ENCODE results near the gene PCNA. TPM values are rescaled to one million over a fixed set of nuclear protein-coding genes. Genes with fewer than 3 reads are reported as not detected.
"Not testable (repeated sequence)": the region's sequence is repeated elsewhere in the genome, so short reads cannot be mapped to it uniquely, and the experiment has no call there.

The PCNA gene
- total RNA-seq, 1 experiment from 2014 or later, result 803 TPM

DNA sequence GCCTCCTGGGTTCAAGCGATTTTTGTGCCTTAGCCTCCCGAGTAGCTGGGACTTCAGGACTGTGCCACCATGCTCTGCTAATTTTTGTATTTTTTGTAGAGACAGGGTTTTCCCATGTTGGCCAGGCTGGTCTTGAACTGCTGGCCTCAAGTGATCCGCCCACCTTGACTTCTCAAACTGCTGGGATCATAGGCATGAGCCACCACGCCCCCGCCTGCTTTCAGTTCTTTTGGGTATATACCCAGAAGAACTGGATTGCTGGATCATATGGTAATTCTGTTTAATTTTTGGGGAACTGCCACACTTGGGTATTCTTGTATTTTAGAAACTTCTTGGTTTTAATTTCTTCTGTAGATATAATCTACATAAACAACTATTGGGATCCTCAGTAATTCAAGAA is 24.1 kb upstream of the PCNA start:
- DNase-seq (ENCODE audit: low read depth), result no peak

- no peak for DNase-seq (ENCODE audit: low read depth)
Observed at GRCh38 chr20:5141615-5142014, 21.9 kb upstream of the PCNA start.

DNA sequence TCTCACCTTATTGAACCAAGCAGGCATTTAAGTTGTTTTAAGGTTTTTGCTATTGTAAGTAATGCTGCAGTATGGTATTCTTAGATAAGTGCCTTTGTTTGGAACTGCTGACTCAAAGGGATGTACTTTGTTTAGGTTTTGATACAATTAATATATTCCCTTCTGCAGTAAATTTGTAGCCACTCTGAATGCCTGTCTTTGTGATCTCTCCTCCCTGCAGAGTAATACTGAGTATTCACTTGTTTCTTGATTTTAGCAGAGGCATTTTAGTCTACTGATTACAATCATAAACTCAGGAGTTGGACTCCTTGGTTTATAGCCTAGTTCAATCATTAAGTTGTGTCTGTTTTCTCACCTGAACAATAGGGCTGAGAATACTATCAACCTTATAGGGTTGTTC is 20.4 kb upstream of the PCNA start:
- no peak for DNase-seq (ENCODE audit: low read depth)

DNA sequence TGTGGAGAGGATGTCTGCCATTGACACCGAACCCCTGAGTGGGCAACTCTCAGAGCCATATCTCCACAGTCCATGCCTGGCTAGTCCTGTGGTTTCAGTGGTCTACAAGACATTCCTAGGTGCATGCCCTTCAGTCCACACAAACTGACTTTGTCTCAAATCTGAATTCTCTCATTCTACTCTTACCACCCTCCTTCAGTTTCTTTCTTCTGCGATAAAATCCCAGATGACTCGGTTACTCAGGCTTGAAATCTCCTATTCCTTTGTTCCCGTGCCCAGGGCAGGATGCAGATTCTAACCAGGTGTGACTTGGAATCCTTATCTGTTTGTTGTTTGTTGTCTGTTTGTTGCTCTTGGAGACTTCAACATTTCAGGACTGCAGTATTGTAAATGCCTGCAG is 16.3 kb upstream of the PCNA start:
- DNase-seq (ENCODE audit: low read depth), result peak; percentile 24

GRCh38 chr20:5135363-5136012 is 15.7 kb upstream of the PCNA start:
- DNase-seq (ENCODE audit: low read depth), result peak; percentile 30

DNA sequence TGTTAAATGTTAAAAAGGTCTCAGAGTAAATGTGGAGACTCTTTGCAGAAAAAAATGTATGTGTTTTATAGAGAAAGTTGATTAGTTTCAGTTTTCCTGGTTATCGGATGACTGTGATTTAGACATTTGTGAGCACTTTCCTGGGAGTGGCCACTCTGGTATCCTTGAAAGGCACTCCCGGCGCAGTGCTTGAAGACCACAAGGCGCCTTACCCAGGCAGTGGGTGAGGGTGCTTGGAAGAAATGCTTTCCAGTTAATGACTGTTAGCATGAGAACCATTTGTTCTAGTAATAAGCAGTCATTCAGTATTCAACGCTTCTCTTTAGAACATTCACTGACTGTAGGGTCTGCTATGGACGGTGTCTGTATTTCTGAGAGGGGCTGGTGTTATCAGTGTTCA is 14.2 kb upstream of the PCNA start:
- DNase-seq (ENCODE audit: low read depth), result no peak

DNA sequence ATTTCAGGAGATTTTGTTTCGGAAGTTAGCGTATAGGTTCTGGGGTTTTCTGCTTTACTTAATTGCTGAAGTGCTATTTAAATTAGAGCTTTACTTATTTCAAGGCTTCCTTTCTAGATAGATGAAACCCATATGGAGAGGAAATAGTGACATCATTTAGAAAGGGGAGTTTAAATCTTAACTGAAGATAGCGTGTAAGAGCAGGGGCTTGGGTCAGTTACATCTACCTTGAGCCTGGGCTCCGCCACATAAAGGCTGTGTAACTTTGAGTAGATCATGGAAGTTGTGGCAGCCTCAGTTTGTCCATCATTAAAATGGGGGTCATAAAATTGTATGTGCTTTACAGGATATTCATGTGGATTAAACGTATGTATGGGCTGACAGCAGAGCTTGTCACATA is 11.7 kb upstream of the PCNA start:
- no peak for DNase-seq (ENCODE audit: low read depth)

DNA sequence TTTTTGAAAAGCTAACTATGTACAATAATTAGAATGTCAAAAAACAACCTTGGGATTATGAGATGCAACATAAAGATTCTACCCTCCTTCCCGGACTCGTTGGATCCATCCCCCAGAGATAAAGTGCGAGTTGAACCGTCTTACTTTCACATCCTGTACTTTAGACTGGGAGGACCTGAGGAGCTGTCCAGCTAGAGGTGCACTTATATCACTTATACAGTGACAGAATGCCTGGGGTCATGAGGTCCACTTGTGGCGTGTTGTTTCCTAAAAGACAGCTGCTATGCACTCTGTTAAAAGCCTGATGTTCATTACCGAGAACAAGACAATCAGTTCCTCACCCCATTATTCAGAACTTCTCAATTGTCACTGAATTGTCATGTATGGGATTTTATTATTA is 9.1 kb upstream of the PCNA start:
- no peak for DNase-seq (ENCODE audit: low read depth)

- no peak for DNase-seq (ENCODE audit: low read depth)
Observed at GRCh38 chr20:5127859-5128424, 8.2 kb upstream of the PCNA start.

GRCh38 chr20:5127204-5127858 is 7.6 kb upstream of the PCNA start:
- DNase-seq (ENCODE audit: low read depth), result peak; percentile 69

DNA sequence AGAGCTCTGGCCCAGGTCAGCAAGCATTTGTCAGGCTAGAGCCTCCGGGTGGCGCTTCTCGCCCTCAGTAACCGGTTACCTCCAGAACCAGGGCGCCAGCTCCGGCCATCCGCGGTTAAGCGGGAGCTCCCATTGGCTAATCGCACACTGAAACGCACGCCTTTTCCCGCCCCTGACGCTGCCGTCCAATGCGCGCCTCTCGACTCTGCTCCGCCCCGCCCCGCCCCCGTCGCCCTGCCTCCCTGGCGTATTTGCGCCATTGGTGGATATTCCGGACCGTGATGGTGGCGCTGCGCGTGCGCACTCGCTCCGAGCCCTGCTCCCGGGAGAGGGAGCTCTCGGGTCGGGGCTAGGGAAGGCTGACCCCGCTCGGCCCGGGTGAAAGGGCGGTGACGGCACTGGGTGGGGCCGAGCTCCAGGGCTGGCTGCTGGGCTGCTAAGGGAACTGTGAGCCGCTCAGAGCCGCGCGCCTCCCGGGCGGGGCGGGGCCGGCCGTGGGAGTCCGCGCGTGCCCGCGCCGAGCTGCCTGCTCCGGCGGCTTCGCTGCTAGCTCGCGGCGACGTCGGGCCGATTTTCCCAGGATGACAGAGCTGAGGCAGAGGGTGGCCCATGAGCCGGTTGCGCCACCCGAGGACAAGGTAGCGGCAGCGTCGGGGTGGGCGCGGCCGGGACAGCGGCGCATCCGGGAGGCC is 6.9 kb upstream of the PCNA start, which contains the start of gene CDS2:
Gene CDS2, plus strand, starts transcription at position 497 of the 692 bp plus-strand sequence. Its CDS starts 85 bp downstream, at position 582.
- DNase-seq (ENCODE audit: low read depth), result peak; percentile 100

DNA sequence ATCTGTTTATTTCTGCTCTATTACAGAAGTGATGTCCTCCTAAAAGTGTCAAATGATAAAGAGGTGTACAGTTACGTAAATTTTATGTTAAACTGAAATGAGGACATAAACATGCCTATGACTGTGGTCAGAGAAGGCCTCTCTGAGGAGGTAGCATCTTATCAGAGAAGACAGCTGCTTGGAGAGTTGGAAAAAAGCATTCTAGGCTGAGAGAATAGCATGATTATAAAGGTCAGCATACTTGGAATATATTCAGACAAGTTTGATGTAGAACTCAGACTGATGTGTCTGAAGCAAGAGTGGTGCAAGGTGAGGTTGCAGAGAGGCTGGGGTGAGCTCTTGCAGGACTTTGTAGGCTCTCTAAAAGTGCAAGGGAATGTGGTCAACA is 3.1 kb upstream of the PCNA start:
- DNase-seq (ENCODE audit: low read depth), result no peak

GRCh38 chr20:5120185-5120476 is 373 bp upstream of the PCNA start:
- DNase-seq (ENCODE audit: low read depth), result no peak

DNA sequence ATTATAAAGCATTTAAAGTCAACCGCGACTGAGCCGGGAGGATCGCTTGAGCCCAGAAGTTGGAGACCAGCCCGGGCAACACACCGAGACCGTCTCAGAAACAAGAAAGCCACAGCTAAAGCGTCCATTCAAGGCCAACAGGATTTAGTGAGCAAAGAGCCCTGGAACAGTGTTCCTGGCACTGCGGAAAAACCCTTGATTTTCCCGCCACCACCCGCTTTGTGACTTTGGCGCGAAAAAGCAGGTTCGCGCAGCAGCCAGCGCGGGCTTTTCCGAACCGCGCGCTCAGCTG is 669 bp downstream of the PCNA start:
- DNase-seq (ENCODE audit: low read depth), result no peak

DNA sequence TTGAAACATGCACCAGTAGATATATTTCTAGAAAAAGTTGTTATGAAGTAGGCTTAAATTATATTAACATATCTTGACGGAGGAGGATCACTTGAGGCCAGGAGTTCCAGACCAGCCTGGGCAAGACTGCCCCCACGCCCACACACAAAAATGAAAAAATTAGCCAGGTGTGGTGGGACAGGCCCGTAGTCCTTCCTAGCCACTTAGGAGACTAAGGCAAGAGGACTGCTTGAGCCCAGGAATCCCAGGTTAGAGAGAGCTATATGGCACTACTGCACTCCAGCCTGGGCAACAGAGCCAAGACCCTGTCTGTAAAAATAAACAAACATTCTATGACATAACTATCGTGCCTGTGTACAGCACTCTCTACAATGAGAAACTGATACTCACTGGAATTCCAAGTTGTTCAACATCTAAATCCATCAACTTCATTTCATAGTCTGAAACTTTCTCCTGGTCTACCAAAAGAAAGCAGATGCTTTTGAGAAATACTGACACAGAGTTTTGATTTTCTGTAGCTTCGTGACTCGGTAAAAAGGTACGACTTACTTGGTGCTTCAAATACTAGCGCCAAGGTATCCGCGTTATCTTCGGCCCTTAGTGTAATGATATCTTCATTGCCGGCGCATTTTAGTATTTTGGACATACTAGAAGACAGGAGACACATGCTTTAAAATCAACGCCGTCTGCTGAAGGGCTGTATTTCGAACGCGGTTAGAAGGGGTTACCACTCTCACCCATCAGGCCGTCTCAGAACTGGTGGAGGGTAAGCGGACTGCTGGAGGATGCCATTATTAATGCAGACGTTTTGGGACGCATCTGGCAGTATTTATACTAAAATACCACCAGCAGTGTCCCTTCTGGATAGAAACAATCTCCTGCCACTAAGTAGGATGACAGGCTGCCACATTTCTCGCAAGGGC is 1.3 kb downstream of the PCNA start:
- DNase-seq (ENCODE audit: low read depth), result peak; percentile 30

DNA sequence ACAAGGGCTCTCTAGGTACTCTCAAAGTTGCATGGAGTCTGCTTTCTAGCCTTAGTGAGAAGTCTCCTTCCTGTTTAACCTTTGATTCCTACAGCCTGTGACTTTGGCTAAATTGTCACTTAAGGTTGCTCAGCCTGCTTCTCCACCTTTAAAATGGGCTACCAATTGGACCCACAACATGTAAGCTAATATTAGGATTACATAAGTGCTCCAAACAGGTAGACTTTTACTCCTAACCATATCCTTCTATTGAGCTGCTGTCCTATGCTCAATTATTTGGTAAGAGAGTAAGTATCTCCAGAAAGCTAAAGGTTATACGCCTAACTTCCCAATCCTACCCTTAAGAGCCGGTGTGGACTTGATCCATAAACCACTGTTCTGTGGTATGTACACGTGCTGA is 2.9 kb downstream of the PCNA start:
- DNase-seq (ENCODE audit: low read depth), result no peak

GRCh38 chr20:5114403-5114802 is 5.4 kb downstream of the PCNA start:
- DNase-seq (ENCODE audit: low read depth), result no peak

DNA sequence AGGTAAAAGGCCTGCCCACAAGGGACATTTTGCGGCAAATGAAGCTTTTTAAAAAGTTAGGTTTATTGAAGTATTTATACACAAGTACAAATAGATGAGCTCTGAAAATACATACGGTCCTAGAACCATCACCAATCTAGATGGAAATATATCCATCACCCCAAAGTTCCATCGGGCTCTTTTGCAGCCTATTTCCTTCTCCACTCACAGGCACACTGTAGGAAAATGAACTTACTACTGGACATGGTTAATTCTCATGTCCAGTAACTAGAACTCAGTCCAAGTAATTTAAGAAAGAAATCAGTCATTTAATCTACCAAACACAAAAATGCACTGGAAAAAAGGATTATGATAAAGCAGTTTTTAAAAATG is 6.2 kb downstream of the PCNA start:
- DNase-seq (ENCODE audit: low read depth), result no peak

DNA sequence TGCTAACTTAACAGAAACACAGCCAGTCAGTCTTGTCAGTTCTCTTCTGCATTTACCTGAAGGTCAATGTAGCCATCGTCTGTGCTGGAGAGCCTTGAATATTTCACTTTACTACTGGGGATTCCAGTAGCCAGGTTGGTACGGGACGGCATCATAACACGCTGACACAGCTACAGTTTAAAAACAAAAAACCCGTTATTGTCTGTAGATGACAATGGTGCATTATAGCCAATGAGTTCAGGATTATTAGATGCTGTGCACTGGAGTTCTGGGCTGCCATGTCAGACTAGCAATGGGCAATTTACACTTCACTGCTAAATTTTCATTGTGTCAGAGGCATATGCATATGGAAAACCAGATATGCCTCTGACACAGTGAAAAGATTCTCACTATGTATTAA is 10.5 kb downstream of the PCNA start:
- no peak for DNase-seq (ENCODE audit: low read depth)

- no peak for DNase-seq (ENCODE audit: low read depth)
Observed at GRCh38 chr20:5104479-5104878, 15.3 kb downstream of the PCNA start.

DNA sequence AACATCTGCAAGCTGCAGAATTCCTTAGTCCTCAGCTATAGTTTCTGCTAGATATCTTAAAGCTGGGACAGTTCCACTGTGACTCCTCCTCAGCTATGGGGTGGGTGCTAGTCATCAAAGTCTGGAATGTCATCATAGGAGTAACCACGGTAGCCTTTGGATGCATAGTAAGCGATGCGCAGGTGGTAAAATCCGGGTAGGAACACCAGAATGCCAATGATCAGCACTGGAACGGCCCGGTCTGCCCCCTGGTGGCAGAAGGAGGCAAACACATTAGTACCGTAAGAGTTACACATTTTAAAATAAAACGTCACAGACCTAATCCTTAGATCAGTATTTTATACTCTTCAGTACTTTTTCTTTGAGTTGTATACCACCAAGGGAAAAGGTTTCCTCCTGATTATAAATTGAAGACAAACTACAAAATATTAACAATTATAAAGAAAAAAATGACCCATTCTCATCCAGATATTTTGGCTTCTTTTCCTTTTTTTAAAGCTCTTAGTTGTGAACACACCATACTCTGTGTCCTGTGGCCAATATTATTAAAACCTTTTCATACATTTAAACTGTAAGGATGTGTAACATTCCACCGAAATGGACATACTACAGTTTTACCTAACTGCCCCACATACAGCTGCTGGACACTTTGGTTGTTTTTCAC is 18.9 kb downstream of the PCNA start:
- DNase-seq (ENCODE audit: low read depth), result peak; percentile 68

- DNase-seq (ENCODE audit: low read depth), result not testable (repeated sequence)
Observed at GRCh38 chr20:5099909-5100308, 19.8 kb downstream of the PCNA start.
